ENCODE results near the gene XIRP1. TPM values are rescaled to one million over a fixed set of nuclear protein-coding genes. Genes with fewer than 3 reads are reported as not detected.

Gene XIRP1
- total RNA-seq, 1 experiment from 2014 or later, result not detected

DNA sequence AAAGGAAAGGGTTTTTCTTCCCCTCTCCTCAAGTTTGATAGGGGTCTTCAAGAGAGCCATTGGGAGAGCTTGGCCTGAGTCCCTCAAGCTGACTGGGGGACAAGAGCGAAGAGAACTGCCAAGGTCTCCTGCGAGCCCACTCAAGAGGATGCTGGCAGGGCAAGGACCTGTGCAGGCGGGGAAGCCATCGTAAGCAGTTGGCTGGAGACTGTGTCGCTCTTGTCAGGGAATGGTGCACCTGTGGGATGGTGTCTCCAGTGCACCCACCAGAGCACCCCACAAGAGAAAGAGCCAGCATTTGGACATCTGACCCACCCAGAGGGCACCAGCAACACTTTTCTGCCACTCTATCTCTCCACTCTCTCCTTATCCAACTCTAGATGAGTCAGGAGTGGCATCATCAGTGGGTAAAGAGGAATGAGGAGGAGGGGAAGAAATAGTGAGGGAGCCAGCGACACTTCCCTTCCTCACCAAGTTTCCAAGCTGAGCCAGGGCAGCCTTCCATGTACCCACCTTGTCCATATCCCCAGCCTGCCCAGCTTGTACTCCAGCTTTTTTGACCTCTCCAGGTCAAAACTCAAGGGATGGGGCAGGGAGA is 13.6 kb upstream of the XIRP1 start:
- Histone ChIP-seq H3K27ac (ENCODE audit: low read length) (no peak overlapping the region), H3K9ac (ENCODE audit: low read length) (no peak overlapping the region), H2AFZ (ENCODE audit: low read length) (no peak overlapping the region), H3K9me3 (ENCODE audit: low read length) (no peaks in the 10 kb centered on the region), H3K4me1 (ENCODE audit: low read length) (peaks cover 19% of the 10 kb centered on the region), H3K27me3 (ENCODE audit: low read length) (no peaks in the 10 kb centered on the region), H3K9me2 (replicated peaks; ENCODE audit: insufficient read depth, low read length) (no peaks in the 10 kb centered on the region), H3K4me2 (ENCODE audit: low read depth, low read length, poor library complexity, severe bottlenecking) (no peak overlapping the region), H3K36me3 (ENCODE audit: insufficient read depth, low read length) (no peaks in the 10 kb centered on the region), H3K4me3 (ENCODE audit: low read length) (no peak overlapping the region), H4K20me1 (ENCODE audit: insufficient read depth, low read depth, low read length) (no peaks in the 10 kb centered on the region), H3K79me2 (ENCODE audit: low read length) (no peaks in the 10 kb centered on the region)
- DNase-seq, result no peak

GRCh38 chr3:39205131-39205530 is 12.7 kb upstream of the XIRP1 start:
- H3K9me2 ChIP-seq (replicated peaks; ENCODE audit: insufficient read depth, low read length), result no peaks in the 10 kb centered on the region
- H3K4me1 ChIP-seq (ENCODE audit: low read length), result peaks cover 17% of the 10 kb centered on the region
- no peak overlapping the region for H3K27ac ChIP-seq (ENCODE audit: low read length)
- no peak overlapping the region for H3K4me2 ChIP-seq (ENCODE audit: low read depth, low read length, poor library complexity, severe bottlenecking)
- no peaks in the 10 kb centered on the region for H3K27me3 ChIP-seq (ENCODE audit: low read length)
- no peaks in the 10 kb centered on the region for H4K20me1 ChIP-seq (ENCODE audit: insufficient read depth, low read depth, low read length)
- H3K9ac ChIP-seq (ENCODE audit: low read length), result no peak overlapping the region
- no peak overlapping the region for H3K4me3 ChIP-seq (ENCODE audit: low read length)
- no peak overlapping the region for H2AFZ ChIP-seq (ENCODE audit: low read length)
- no peaks in the 10 kb centered on the region for H3K9me3 ChIP-seq (ENCODE audit: low read length)
- no peaks in the 10 kb centered on the region for H3K36me3 ChIP-seq (ENCODE audit: insufficient read depth, low read length)
- H3K79me2 ChIP-seq (ENCODE audit: low read length), result no peaks in the 10 kb centered on the region
- no peak for DNase-seq

DNA sequence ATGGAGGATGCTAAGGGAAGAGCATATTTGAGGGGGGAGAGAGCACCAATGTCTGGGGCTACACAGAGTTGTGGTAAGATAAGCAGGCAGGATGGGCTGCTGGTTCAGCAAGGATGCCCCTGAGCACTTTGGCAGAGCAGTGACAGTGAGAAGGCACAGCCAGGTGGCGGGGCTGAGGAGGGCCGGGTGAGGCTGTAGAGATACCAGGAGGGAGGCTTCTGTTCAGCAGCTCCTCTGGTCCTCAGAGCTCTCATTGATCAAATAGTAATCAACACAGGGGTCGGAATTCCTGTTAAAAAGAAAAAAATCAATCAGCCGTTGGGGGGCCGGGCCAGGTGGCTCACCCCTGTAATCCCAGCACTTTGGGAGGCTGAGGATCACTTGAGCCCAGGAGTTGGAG is 11.5 kb upstream of the XIRP1 start:
- Histone ChIP-seq H3K4me3 (ENCODE audit: low read length) (no peak overlapping the region), H3K9me3 (ENCODE audit: low read length) (no peaks in the 10 kb centered on the region), H3K27ac (ENCODE audit: low read length) (no peak overlapping the region), H3K27me3 (ENCODE audit: low read length) (no peaks in the 10 kb centered on the region), H4K20me1 (ENCODE audit: insufficient read depth, low read depth, low read length) (no peaks in the 10 kb centered on the region), H3K79me2 (ENCODE audit: low read length) (no peaks in the 10 kb centered on the region), H2AFZ (ENCODE audit: low read length) (no peak overlapping the region), H3K9ac (ENCODE audit: low read length) (no peak overlapping the region), H3K4me1 (ENCODE audit: low read length) (peaks cover 8% of the 10 kb centered on the region), H3K9me2 (replicated peaks; ENCODE audit: insufficient read depth, low read length) (no peaks in the 10 kb centered on the region), H3K4me2 (ENCODE audit: low read depth, low read length, poor library complexity, severe bottlenecking) (no peak overlapping the region), H3K36me3 (ENCODE audit: insufficient read depth, low read length) (no peaks in the 10 kb centered on the region)
- DNase-seq, result peak; percentile 55

DNA sequence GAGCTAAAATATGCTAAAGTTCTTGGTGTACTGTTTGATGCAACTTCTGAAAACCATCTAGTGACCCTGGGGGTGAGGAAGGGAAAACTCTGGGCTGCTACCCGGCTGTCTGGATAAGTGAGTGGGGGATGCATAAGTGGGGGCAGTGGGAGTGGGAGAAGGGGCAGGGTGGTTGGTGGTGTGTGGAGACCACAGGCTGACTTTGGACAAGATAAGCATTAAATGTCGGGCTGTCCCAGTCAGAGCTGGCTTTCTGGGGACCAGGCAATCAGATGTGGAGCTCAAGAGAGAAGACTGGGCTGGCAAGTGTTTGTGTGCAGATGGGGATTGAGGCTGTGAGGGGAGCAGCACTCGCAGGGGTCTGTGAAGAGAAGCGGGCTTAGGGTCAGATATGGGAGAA is 11.0 kb upstream of the XIRP1 start:
- H3K27ac ChIP-seq (ENCODE audit: low read length), result no peak overlapping the region
- no peak for DNase-seq
- H3K4me3 ChIP-seq (ENCODE audit: low read length), result no peak overlapping the region
- no peaks in the 10 kb centered on the region for H4K20me1 ChIP-seq (ENCODE audit: insufficient read depth, low read depth, low read length)
- peaks cover 6% of the 10 kb centered on the region for H3K4me1 ChIP-seq (ENCODE audit: low read length)
- no peak overlapping the region for H3K4me2 ChIP-seq (ENCODE audit: low read depth, low read length, poor library complexity, severe bottlenecking)
- H3K9me3 ChIP-seq (ENCODE audit: low read length), result no peaks in the 10 kb centered on the region
- H3K36me3 ChIP-seq (ENCODE audit: insufficient read depth, low read length), result no peaks in the 10 kb centered on the region
- H3K9me2 ChIP-seq (replicated peaks; ENCODE audit: insufficient read depth, low read length), result no peaks in the 10 kb centered on the region
- no peaks in the 10 kb centered on the region for H3K27me3 ChIP-seq (ENCODE audit: low read length)
- no peak overlapping the region for H3K9ac ChIP-seq (ENCODE audit: low read length)
- H2AFZ ChIP-seq (ENCODE audit: low read length), result no peak overlapping the region
- no peaks in the 10 kb centered on the region for H3K79me2 ChIP-seq (ENCODE audit: low read length)

- H3K9me2 ChIP-seq (replicated peaks; ENCODE audit: insufficient read depth, low read length), result no peaks in the 10 kb centered on the region
- H3K9me3 ChIP-seq (ENCODE audit: low read length), result no peaks in the 10 kb centered on the region
- DNase-seq, result no peak
- H2AFZ ChIP-seq (ENCODE audit: low read length), result no peak overlapping the region
- H3K79me2 ChIP-seq (ENCODE audit: low read length), result no peaks in the 10 kb centered on the region
- H3K36me3 ChIP-seq (ENCODE audit: insufficient read depth, low read length), result no peaks in the 10 kb centered on the region
- no peak overlapping the region for H3K9ac ChIP-seq (ENCODE audit: low read length)
- H4K20me1 ChIP-seq (ENCODE audit: insufficient read depth, low read depth, low read length), result no peaks in the 10 kb centered on the region
- H3K27me3 ChIP-seq (ENCODE audit: low read length), result no peaks in the 10 kb centered on the region
- no peaks in the 10 kb centered on the region for H3K4me1 ChIP-seq (ENCODE audit: low read length)
- no peak overlapping the region for H3K4me3 ChIP-seq (ENCODE audit: low read length)
- H3K27ac ChIP-seq (ENCODE audit: low read length), result no peak overlapping the region
- H3K4me2 ChIP-seq (ENCODE audit: low read depth, low read length, poor library complexity, severe bottlenecking), result no peak overlapping the region
Observed at GRCh38 chr3:39202094-39202493, 9.7 kb upstream of the XIRP1 start.

DNA sequence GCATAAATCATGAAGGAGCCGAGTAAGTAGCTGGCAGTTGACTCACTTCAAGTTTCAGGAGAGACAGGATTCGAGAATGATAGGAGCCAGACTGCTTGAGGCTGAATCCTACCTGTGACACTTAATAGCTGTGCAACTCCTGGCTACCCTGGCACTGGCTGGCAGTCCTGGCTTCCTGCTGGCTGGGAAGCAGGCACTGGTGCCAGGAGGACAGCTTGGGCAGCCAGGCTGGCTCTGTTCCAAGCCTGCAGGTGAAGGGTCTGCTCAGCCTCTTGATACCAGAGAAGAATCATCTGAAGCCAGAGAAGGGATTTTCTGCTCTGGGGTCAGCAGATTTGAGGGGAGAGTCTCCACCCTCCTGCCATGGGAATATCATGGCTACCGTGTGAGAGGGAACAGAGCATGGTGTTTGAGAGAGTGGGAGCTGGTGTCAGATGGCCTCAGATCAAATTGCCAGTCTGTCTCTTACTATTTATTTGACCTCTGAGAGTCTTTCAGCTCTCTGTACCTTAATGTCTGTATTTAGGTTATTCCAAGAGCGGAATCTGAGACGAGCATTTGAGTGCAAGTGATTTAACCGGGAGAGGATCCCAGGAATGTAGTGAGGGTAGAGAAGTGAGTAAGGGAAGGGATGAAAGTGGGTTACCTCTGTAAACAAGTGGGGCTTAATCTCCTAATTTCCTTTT is 4.4 kb upstream of the XIRP1 start:
- Histone ChIP-seq H3K9me3 (ENCODE audit: low read length) (no peaks in the 10 kb centered on the region), H3K4me1 (ENCODE audit: low read length) (no peaks in the 10 kb centered on the region; the same call in 1 of the 2 replicates), H3K4me3 (ENCODE audit: low read length) (no peak overlapping the region), H3K79me2 (ENCODE audit: low read length) (no peaks in the 10 kb centered on the region), H4K20me1 (ENCODE audit: insufficient read depth, low read depth, low read length) (no peaks in the 10 kb centered on the region), H3K27ac (ENCODE audit: low read length) (no peak overlapping the region), H3K4me2 (ENCODE audit: low read depth, low read length, poor library complexity, severe bottlenecking) (no peak overlapping the region), H2AFZ (ENCODE audit: low read length) (no peak overlapping the region), H3K36me3 (ENCODE audit: insufficient read depth, low read length) (no peaks in the 10 kb centered on the region), H3K27me3 (ENCODE audit: low read length) (no peaks in the 10 kb centered on the region), H3K9ac (ENCODE audit: low read length) (no peak overlapping the region), H3K9me2 (replicated peaks; ENCODE audit: insufficient read depth, low read length) (no peaks in the 10 kb centered on the region)
- no peak for DNase-seq

GRCh38 chr3:39196034-39196433 is 3.6 kb upstream of the XIRP1 start:
- DNase-seq, result no peak
- H3K4me3 ChIP-seq (ENCODE audit: low read length), result no peak overlapping the region
- no peaks in the 10 kb centered on the region for H3K9me3 ChIP-seq (ENCODE audit: low read length)
- no peaks in the 10 kb centered on the region; the same call in 1 of the 2 replicates for H3K4me1 ChIP-seq (ENCODE audit: low read length)
- no peak overlapping the region for H3K27ac ChIP-seq (ENCODE audit: low read length)
- H3K9ac ChIP-seq (ENCODE audit: low read length), result no peak overlapping the region
- H3K9me2 ChIP-seq (replicated peaks; ENCODE audit: insufficient read depth, low read length), result no peaks in the 10 kb centered on the region
- no peaks in the 10 kb centered on the region for H3K79me2 ChIP-seq (ENCODE audit: low read length)
- H3K27me3 ChIP-seq (ENCODE audit: low read length), result no peaks in the 10 kb centered on the region
- no peak overlapping the region for H3K4me2 ChIP-seq (ENCODE audit: low read depth, low read length, poor library complexity, severe bottlenecking)
- H3K36me3 ChIP-seq (ENCODE audit: insufficient read depth, low read length), result no peaks in the 10 kb centered on the region
- no peak overlapping the region for H2AFZ ChIP-seq (ENCODE audit: low read length)
- no peaks in the 10 kb centered on the region for H4K20me1 ChIP-seq (ENCODE audit: insufficient read depth, low read depth, low read length)

DNA sequence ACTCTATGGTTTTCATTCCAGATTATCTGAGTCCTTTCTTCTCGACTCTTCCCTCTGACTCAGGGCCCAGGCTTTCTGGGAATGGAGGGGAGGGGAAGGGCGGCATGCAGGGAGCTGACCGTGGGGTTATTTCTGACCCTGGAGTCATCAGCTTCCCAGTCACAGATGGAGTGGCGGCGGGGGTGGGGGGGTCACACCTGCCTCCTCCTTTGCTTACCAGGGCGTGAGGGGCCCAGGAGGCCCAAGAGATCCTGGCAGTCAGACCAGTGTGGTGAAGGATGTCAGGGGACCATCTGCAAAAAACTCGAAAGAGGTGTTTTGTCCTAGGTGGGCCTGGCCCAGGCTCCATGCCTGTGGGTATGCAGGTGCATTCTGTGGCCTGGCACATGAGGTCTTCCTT is 996 bp upstream of the XIRP1 start:
- no peak overlapping the region for H3K4me3 ChIP-seq (ENCODE audit: low read length)
- DNase-seq, result no peak
- H3K9me2 ChIP-seq (replicated peaks; ENCODE audit: insufficient read depth, low read length), result no peaks in the 10 kb centered on the region
- no peak overlapping the region for H3K9ac ChIP-seq (ENCODE audit: low read length)
- no peak overlapping the region for H3K27ac ChIP-seq (ENCODE audit: low read length)
- H3K79me2 ChIP-seq (ENCODE audit: low read length), result no peaks in the 10 kb centered on the region
- no peaks in the 10 kb centered on the region for H3K27me3 ChIP-seq (ENCODE audit: low read length)
- H3K4me2 ChIP-seq (ENCODE audit: low read depth, low read length, poor library complexity, severe bottlenecking), result no peak overlapping the region
- H3K36me3 ChIP-seq (ENCODE audit: insufficient read depth, low read length), result no peaks in the 10 kb centered on the region
- no peaks in the 10 kb centered on the region for H3K9me3 ChIP-seq (ENCODE audit: low read length)
- H2AFZ ChIP-seq (ENCODE audit: low read length), result no peak overlapping the region
- H3K4me1 ChIP-seq (ENCODE audit: low read length), result no peaks in the 10 kb centered on the region; the same call in 1 of the 2 replicates
- H4K20me1 ChIP-seq (ENCODE audit: insufficient read depth, low read depth, low read length), result no peaks in the 10 kb centered on the region

All from Karpas-422 (cell line).